ENCODE results near the gene PRR11. TPM values are rescaled to one million over a fixed set of nuclear protein-coding genes. Genes with fewer than 3 reads are reported as not detected.
"Not testable (repeated sequence)": the region's sequence is repeated elsewhere in the genome, so short reads cannot be mapped to it uniquely, and the experiment has no call there.

Gene PRR11
- total RNA-seq, 1 experiment from 2014 or later, result 48.5 TPM

GRCh38 chr17:59175076-59175475 lies 19.5 kb downstream of the PRR11 start:
- H3K9me3 Mint-ChIP-seq (ENCODE audit: unreplicated experiment), result no peaks in the 10 kb centered on the region
- TF ChIP-seq CTCF (IDR thresholded peaks at IDR 0.05; ENCODE audit: unreplicated experiment), result no peak
- no peak overlapping the region for H3K4me3 Mint-ChIP-seq (ENCODE audit: unreplicated experiment)
- H3K27me3 Mint-ChIP-seq (ENCODE audit: insufficient read depth, unreplicated experiment), result no peaks in the 10 kb centered on the region
- no peak for DNase-seq (ENCODE audit: unreplicated experiment)
- peaks cover 7% of the 10 kb centered on the region for H3K4me1 Mint-ChIP-seq (ENCODE audit: insufficient read depth, unreplicated experiment)
- POLR2A ChIA-PET, result interaction anchor here (1.6 kb wide), 1 partner anchor 9 kb away, joined by 4 read pairs; no protein-coding TSS in a partner anchor
- no peak overlapping the region for H3K27ac Mint-ChIP-seq (ENCODE audit: low read depth, unreplicated experiment)
- intact Hi-C loops (cut with micrococcal nuclease), result no loop called here
- CTCF ChIA-PET, result interaction anchor here (0.9 kb wide), 1 partner anchor 9 kb away, joined by 3 read pairs; no protein-coding TSS in a partner anchor
- H3K36me3 Mint-ChIP-seq (ENCODE audit: insufficient read depth, unreplicated experiment), result peaks cover 20% of the 10 kb centered on the region
- no TSS peak for BruUV-seq (replicated peaks)

- Mint-ChIP-seq H3K27me3 (ENCODE audit: insufficient read depth, unreplicated experiment) (no peaks in the 10 kb centered on the region), H3K4me3 (ENCODE audit: unreplicated experiment) (no peak overlapping the region), H3K27ac (ENCODE audit: low read depth, unreplicated experiment) (no peak overlapping the region), H3K36me3 (ENCODE audit: insufficient read depth, unreplicated experiment) (peaks cover 13% of the 10 kb centered on the region), H3K9me3 (ENCODE audit: unreplicated experiment) (no peaks in the 10 kb centered on the region), H3K4me1 (ENCODE audit: insufficient read depth, unreplicated experiment) (peaks cover 7% of the 10 kb centered on the region)
- ChIA-PET POLR2A (interaction anchor here (0.6 kb wide), 1 partner anchor 17 kb away, joined by 3 read pairs; no protein-coding TSS in a partner anchor), CTCF (no interaction called here)
- no peak for TF ChIP-seq CTCF (IDR thresholded peaks at IDR 0.05; ENCODE audit: unreplicated experiment)
- no peak for DNase-seq (ENCODE audit: unreplicated experiment)
- BruUV-seq (replicated peaks), result no TSS peak
- intact Hi-C loops (cut with micrococcal nuclease), result no loop called here
These were observed 22.9 kb downstream of the PRR11 start for GRCh38 chr17:59178266-59178985.

- H3K36me3 Mint-ChIP-seq (ENCODE audit: insufficient read depth, unreplicated experiment); intact Hi-C loops (cut with micrococcal nuclease); H3K4me1 Mint-ChIP-seq (ENCODE audit: insufficient read depth, unreplicated experiment); H3K27ac Mint-ChIP-seq (ENCODE audit: low read depth, unreplicated experiment); H3K9me3 Mint-ChIP-seq (ENCODE audit: unreplicated experiment); BruUV-seq (replicated peaks); H3K27me3 Mint-ChIP-seq (ENCODE audit: insufficient read depth, unreplicated experiment); DNase-seq (ENCODE audit: unreplicated experiment); H3K4me3 Mint-ChIP-seq (ENCODE audit: unreplicated experiment): not testable (repeated sequence)
- CTCF ChIA-PET, result interaction anchor here (0.6 kb wide), 1 partner anchor 10 kb away, joined by 3 read pairs; no protein-coding TSS in a partner anchor
- POLR2A ChIA-PET, result interaction anchor here (0.7 to 1.5 kb wide), 3 partner anchors 13 to 22 kb away, joined by 3 to 4 read pairs (median 3); no protein-coding TSS in a partner anchor
These were observed 24.1 kb downstream of the PRR11 start for GRCh38 chr17:59179601-59180000.

GRCh38 chr17:59180626-59181025 lies 25.1 kb downstream of the PRR11 start:
- no peak for TF ChIP-seq CTCF (IDR thresholded peaks at IDR 0.05; ENCODE audit: unreplicated experiment)
- Mint-ChIP-seq H3K27me3 (ENCODE audit: insufficient read depth, unreplicated experiment) (no peaks in the 10 kb centered on the region), H3K4me1 (ENCODE audit: insufficient read depth, unreplicated experiment) (peaks cover 7% of the 10 kb centered on the region), H3K36me3 (ENCODE audit: insufficient read depth, unreplicated experiment) (peaks cover 6% of the 10 kb centered on the region), H3K27ac (ENCODE audit: low read depth, unreplicated experiment) (no peak overlapping the region), H3K4me3 (ENCODE audit: unreplicated experiment) (no peak overlapping the region), H3K9me3 (ENCODE audit: unreplicated experiment) (no peaks in the 10 kb centered on the region)
- ChIA-PET CTCF (interaction anchor here (0.6 kb wide), 1 partner anchor 56 kb away, joined by 3 read pairs; no protein-coding TSS in a partner anchor), POLR2A (interaction anchor here (1.5 kb wide), 1 partner anchor 20 kb away, joined by 4 read pairs; no protein-coding TSS in a partner anchor)
- no peak for DNase-seq (ENCODE audit: unreplicated experiment)
- intact Hi-C loops (cut with micrococcal nuclease), result no loop called here
- BruUV-seq (replicated peaks), result no TSS peak

All from MCF 10A (cell line).